HG03175 (cell line): ENCODE results near the gene NLRC3.
"Not testable (repeated sequence)": the region's sequence is repeated elsewhere in the genome, so short reads cannot be mapped to it uniquely, and the experiment has no call there.

ENCODE experiments used
- ATAC-seq: cut with Tn5 transposase; IDR thresholded peaks from one replicate; pipeline ENCODE4 v1.9.1; 2021; ENCODE audit warnings: mild to moderate bottlenecking, moderate library complexity; ENCODE audit not compliant: unreplicated experiment

NLRC3 gene

DNA sequence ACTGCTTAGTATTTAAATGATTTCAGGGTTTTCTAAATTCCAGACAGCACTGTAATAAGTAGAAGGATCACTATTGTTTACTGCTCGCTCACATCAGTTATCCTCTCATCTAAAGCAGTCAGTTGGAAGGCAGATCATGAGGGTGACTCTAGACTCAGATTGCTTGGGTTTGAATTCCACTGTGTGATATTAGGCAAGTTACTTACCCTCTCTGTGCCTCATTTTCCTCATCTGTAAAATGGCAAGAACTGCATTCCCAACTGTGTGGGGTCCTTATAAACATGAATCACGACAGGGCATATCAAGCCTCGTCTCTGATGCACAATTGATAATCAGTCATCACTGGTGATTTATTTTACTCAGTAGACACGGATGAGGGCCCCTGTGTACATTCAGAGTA lies 61.3 kb downstream of the NLRC3 start:
- ATAC-seq = no peak

DNA sequence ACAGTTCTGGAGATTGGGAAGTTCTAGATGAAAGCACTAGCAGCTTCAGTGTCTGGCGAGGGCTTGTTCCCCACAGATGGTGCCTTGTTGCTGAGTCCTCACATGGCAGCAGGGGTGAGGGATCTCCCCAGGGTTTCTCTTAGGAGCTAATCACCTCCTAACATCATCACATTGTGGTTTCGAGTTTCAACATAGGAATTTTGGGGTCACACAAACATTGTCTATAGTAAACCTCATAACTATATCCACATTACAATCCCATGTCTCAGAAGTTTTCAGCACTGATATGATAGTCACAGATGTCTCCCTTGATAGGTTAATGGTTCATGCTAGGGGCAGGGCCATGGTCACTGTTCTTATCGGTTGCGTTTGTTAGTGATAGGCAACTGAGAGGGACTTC lies 62.6 kb downstream of the NLRC3 start:
- no peak for ATAC-seq

DNA sequence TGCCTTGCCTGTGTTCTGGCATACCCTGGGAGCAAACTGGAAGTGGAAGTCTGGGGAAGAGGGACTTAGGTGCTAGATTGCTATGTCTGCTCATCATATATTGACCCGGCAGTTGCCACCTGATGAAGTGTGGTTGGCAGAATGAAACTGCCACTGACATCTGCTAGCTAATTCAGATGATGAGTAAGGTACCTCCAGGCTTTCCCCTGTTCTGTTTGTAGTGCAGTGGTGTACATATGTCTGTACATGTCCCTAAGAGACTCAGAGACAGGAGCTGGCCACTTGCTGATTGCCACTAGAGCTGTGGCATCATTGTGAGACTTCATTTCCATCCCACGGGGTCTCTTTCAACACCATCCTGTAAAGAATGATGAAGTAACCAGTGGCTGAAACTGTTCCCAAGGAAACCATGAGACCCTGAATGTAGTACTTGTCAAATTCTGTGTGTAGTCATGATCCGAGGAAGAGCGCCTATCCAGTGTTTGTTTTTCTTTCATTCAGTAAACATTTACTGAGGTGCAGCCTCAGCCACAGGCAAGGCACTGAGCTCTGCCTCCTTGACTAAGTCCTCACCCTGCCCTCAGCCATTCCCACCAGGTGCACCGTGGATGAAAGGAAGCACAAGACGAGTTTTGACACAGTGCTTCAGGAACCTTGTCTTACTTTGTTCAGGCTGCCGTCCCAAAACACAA lies 63.2 kb downstream of the NLRC3 start:
- no peak for ATAC-seq

DNA sequence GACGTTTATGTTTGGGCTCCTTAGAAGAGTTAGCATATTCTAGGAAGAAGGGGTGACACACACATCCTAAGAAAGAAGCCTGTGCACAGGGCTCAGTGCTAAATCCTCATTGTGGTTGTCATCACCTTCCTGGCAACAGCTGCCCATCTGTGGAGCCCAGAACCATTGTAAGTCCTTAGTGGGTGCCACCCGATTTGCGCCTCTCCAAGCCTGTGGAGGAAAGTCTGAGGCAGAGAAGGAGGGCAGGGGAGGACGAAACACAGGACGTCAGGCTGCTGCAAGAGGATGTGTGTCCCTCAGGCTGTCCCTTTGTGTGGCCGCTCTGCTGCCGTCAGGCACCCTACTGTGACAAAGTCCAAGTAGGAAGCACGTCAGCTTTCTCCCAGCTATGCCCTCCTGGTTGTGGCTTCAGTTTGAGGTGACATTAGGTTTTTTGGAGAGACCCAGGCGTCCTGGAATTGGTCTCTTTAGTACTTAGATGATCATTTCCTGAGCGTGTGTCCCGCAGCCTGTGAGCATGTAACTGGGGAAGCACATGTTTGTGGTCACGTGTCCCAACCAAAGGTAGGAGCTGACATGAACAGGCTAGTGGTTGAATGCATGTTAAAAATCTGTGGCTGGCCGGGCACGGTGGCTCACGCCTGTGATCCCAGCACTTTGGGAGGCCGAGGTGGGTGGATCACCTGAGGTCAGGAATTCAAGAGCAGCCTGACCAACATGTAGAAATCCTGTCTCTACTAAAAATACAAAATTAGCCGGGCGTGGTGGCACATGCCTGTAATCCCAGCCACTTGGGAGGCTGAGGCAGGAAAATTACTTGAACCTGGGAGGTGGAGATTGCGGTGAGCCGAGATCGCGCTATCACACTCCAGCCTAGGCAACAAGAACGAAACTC lies 65.7 kb downstream of the NLRC3 start:
- ATAC-seq = no peak

DNA sequence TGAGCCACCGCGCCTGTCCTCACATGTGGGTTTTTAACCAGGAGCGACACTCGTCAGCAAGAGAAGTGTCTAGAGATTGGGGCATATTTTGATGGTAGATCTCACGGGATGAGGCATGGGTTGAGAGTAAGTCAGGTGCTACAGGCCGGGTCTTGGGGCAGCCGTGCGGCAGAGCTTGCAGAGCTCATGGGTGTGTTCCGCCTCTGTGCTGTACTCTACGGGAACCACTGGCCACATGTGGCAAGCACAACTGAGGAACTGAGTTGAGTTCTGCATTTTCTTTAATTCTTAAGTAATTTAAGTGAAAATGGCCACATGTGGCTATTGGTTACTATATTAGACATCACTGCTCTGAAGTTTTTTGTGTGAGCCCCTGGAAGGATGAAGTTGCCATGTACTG lies 66.8 kb downstream of the NLRC3 start:
- no peak for ATAC-seq

DNA sequence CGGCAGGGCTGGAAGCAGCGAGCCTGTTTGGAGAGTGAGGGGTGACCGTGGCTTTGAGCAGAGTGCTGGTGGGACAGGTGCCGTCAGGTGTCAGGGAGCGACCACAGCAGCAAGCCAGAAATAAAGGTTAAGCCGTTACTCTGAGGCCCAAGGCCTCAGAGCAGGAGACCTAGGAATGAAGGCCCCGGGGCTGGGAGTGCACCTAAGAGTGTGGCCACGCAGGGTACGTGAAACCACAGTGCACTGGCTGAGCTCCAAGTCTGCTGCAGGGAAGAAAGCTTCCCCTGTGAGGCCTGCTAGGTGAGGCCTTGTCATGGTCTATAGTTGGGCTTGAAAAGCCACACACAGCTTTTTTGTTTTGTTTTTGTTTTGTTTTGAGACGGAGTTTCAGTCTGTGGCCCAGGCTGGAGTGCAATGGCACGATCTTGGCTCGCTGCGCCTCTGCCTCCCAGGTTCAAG lies 67.7 kb downstream of the NLRC3 start:
- no peak for ATAC-seq

DNA sequence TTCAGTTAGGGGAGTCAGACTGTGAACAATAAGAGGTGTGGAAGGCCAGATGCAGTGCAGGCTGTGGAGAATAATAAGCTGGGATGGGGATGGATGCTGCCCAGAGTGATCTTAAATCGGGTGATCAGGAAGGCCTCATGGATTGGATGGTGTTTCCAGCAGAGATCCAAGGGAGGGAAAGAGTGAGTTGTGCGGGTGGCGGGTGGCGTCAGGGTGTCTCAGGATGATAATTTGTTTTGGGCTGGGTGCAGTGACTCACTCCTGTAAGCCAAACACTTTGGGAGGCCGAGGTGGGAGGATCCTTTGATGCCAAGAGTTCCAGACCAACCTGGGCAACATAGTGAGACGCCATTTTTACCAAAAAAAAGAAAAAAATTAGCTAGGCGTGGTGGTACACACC lies 68.5 kb downstream of the NLRC3 start:
- no peak for ATAC-seq

DNA sequence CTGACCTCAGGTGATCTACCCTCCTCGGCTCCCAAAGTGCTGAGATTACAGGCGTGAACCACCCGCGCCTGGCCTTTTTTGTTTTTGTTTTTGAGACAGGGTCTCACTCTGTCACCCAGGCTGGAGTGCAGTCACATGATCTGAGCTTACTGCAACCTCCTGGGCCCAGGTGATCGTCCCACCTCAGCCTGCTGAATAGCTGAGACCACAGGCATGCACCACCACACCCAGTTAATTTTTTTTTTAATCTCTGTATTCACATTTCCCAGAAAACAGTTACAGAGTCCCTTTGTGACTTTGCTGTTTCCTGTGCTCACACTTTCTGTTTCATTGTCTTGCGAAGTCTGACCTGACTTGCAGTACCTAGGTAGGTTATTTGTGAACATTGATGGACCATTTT lies 73.7 kb downstream of the NLRC3 start:
- no peak for ATAC-seq

DNA sequence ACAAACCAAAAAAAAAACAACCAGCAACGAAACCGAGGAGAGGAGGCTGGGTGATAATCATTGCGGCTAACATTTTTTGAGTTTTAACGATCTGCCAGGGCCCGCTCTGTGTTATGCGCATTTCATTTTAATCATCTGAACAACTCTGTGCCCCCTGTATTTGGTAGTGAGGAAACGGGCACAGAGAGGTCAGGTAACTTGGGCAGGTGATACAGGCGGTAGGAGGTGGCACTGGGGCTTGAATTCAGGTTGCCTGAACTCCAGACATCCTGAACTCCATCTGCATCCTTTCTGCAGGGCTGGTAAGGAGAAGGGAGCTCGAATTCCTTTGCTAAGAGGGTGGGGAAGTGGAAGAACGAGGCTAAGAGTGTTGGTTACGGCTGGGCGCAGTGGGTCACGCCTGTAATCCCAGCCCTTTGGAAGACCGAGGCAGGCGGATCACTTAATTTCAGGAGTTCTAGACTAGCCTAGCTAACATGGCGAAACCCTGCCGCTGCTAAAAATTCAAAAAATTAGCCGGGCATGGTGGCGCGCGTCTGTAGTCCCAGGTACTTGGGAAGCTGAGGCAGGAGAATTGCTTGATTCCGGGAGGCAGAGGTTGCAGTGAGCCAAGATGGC lies 75.3 kb downstream of the NLRC3 start:
- ATAC-seq = no peak

DNA sequence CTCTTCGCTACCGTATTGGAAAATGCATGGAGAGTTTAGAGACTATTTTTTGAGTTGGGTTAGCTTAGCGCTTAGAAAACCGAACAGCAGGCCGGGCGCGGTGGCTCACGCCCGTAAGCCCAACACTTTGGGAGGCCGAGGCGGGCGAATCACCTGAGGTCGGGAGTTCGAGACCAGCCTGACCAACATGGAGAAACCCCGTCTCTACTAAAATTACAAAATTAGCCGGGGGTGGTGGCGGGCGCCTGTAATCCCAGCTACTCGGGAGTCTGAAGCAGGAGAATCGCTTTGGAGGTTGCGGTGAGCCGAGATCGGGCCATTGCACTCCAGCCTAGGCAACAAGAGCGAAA lies 75.8 kb downstream of the NLRC3 start:
- ATAC-seq = not testable (repeated sequence)

DNA sequence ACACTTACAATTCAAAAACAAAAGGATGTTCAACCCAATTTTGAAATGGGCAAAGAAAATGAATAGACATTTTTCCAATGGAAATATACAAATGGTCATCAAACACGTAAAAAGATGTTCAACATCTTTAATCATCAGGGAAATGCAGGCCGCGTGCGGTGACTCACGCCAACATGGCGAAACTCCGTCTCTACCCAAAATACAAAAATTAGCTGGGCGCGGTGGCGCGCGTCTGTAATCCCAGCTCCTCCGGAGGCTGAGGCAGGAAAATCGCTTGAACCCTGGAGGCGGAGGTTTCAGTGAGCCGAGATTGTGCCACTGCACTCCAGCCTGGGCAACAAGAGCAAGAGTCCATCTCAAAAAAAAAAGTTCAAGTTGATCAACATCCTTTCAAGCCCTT lies 78.2 kb downstream of the NLRC3 start:
- ATAC-seq = no peak

DNA sequence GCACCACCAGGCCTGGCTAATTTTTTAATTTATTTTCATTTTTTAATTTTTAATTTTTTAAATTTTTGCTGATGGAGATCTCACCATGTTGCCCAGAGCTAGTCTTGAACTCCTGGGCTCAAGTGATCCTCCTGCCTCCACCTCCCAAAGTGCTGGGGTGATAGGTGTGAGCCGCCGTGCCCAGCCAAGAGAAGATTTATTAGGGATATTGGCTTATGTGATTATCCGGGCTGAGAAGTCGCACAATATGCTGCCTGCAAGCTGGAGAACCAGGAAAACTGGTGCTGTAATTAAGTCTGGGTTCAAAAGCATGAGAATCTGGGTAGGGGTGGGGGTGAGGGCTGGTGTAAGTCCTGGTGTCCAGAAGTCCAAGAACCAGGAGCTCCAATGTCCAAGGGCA lies 79.4 kb downstream of the NLRC3 start:
- ATAC-seq = no peak

DNA sequence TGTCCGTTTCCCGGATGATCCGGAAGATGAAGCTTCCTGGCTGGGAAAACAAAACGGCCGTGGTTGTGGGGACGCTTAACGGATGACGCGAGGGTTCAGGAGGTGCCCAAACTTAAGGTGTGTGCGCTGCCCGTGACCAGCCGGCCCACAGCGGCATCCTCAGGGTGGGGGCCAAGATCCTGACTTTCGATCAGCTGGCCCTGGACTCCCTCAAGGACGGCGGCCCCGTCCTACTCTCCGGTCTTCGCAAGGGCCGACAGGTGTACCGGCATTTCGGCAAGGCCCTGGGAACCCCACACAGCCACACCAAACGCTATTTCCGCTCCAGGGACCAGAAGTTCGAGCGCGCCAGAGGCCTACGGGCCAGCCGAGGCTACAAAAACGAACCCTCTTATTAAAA lies 80.8 kb downstream of the NLRC3 start:
- no peak for ATAC-seq

DNA sequence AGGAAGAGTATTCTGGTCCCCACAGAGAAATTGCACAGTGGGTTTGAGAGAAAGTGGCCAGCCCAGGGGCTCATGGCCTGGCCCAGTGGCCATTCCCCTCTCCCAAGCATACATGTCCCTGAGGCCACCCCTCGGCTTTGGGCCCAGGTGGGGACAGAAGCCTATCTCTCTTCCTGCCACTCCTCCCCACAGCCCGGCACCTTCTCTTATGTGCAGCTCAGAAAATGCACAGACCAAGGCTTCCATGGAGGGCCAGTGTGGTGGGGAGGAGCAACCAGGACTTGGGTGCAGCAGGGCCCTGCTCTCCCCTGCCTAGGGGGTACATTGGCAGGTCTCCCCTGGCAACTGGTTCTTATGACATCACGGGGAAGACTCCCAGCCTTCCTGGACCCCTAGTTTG lies 82.0 kb downstream of the NLRC3 start, which contains the start of gene C16orf90:
Gene C16orf90, minus strand, starts transcription at position 314 of the 400 bp plus-strand sequence. Its CDS starts 68 bp downstream, at position 246.
- ATAC-seq = no peak

DNA sequence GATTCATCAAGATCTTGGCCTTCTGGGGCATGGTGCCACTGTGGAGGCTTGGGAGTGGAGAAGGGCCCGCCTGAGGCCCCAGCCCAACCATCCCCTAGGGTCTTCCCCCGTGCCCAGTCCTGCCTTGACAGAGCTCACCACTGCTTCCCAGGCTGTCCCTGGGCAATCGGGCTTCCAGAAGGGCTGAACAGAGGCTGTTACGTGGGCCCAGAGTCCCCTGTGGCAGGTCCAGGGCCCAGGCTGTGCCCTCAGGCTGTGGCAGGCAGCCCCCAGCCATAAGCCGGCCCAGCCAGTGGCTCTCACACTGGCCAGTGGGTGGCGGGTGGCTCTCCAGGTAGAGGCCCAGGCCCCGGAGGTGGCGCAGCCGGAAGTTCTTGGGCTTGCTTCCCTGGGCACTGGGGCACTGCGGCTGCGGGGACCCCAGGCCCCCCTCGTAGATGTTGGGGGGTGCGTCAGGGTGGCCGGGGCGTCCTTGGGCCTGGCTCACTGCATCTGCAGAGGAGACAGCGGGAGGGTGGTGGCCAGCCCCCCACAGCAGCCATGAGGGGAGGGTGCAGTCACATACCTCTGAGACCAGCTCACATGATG lies 82.7 kb downstream of the NLRC3 start:
- no peak for ATAC-seq

DNA sequence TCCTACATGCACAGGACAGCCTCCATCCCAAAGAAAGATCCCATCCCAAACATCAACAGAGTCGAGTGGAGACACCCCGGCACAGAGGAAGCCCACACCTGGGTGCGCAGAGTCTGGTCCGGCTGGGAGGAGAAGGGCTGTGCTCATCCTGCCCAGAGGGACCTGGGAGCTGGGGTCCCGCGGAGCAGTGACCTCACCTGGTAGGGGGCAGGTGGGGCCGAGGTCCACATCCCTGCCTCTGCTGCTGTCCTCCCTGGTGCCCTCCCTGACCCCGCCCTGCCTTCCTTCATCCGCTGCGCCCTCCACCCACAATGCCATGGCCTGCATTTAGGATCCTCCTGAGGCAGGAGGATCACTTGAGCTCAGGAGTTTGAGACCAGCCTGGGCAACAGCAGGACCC lies 84.8 kb downstream of the NLRC3 start:
- no peak for ATAC-seq

DNA sequence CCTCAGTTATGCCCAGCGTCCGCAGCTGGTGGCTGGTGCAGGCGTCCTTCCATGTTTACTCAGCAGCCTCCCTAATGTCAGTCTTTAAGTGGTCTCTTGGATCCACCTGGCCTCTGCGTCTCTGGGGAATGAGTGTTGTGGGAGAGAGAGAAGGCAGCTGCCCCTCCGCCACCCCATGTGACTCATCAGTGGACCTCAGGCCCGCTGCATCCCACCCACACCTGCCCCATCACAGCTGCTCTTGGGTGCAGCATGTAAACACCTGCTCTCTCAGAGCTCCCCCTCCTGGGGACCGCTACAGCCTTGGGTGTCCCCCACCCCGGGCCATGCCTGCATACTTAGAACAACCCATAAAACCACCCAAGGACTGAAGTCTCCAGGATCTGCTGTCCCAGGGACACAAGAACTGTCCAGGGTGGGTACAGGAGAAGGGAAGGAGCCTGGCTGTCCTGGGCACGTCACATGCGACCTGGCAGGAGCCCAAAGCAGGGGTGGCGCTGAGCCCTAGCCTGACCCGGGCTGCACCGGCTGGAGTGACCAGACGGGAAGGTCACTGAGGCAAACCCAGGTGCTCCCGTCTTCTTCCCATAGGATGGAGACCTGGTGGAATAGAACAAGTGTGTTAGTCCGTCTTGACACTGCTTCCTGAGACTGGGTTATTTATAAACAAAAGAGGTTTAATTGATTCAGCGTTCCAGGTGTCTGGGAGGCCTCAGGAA lies 86.1 kb downstream of the NLRC3 start:
- ATAC-seq = no peak
